GM10248 (cell line): ENCODE data around the gene SLC2A6.
A peak's percentile ranks its signal among the peaks of the same experiment; 100 is the strongest.

Experiments
- CTCF ChIA-PET: fragments of 300-600 bp; sonication (Branson Sonifier 250); formaldehyde crosslinking; extraction: SDS; loops from one replicate; lab custom pipeline; 2021; ENCODE audit warnings: antibody characterized with exemption; lab: Yijun Ruan, JAX
- POLR2A ChIA-PET: fragments of 350-650 bp; sonication (Branson Sonifier 250); formaldehyde crosslinking; extraction: SDS; loops from one replicate; lab custom pipeline; 2020; ENCODE audit warnings: antibody characterized with exemption; lab: Yijun Ruan, JAX
- DNase-seq: peaks from one replicate; pipeline ENCODE4 v3.0.0; 2012; ENCODE audit errors: extremely low spot score
- TF ChIP-seq, protein P1 (sequence below): IDR thresholded peaks from 2 replicates; pipeline ENCODE4 v1.5.1; 2012; ENCODE audit warnings: mild to moderate bottlenecking, low read depth; ENCODE audit errors: extremely low read depth, missing control alignments, control extremely low read depth

SLC2A6 gene

DNA sequence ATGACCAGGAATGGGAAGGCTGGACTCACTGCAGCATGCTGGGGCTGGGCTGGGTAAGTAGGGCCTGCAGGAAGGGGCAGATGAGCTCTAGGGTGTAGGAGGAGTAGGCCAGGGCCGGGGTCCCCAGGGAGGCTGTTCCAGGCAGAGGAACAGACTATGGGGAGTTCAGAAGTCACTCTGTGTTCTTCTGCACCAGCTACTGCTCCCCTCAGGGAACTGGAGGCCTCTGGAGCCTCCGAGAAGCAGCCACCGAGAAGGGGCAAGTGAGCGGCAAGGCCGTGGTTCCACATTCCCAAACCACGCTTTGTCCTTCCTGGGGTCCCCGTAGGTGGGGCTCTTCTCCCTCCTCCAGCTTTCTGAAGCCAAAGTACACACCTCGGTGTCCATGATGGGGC, 8.4 kb upstream of the SLC2A6 start:
- DNase-seq: no peak
- POLR2A ChIA-PET: no interaction called here
- CTCF ChIA-PET: interaction anchor here (1.1 to 3.1 kb wide), 12 partner anchors 8 to 306 kb away, joined by 3 to 30 read pairs (median 5); no protein-coding TSS in a partner anchor
- TF ChIP-seq, protein P1, sequence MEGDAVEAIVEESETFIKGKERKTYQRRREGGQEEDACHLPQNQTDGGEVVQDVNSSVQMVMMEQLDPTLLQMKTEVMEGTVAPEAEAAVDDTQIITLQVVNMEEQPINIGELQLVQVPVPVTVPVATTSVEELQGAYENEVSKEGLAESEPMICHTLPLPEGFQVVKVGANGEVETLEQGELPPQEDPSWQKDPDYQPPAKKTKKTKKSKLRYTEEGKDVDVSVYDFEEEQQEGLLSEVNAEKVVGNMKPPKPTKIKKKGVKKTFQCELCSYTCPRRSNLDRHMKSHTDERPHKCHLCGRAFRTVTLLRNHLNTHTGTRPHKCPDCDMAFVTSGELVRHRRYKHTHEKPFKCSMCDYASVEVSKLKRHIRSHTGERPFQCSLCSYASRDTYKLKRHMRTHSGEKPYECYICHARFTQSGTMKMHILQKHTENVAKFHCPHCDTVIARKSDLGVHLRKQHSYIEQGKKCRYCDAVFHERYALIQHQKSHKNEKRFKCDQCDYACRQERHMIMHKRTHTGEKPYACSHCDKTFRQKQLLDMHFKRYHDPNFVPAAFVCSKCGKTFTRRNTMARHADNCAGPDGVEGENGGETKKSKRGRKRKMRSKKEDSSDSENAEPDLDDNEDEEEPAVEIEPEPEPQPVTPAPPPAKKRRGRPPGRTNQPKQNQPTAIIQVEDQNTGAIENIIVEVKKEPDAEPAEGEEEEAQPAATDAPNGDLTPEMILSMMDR: no peak

DNA sequence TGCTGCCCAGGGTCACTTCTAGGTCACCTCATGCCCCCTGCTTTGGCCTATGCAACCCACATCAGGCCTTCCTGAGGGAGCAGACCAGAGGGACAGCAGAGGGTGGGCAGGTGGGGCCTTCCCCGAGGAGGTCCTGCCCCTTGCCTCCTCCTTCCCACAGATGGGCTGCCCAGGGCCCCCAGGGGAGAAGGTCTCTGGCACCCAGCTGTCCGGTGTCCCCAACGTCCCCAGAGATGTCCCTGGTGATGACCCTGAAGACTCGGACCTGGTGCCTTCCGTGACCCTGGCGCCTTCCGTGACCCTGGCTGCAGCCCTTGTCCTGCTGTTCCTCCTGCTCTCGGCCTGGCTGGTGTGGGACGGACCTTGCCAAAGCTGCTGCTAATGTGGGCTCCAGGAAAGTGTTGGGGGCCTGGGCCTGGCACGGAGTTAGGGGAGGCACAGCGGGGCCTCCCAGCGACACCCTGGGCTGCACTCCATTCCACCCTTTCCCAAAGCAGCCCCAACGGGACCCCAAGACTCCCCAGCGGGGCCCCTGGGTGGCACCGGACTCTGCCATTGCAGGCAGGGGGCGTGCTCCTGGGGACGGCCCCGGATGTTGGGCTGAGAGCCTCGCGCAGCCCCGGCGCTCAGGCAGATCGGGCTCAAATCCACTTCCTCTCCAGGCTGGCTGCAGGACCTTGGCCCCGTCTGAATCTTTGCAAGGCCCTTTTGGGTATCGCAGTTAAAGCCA, 6.8 kb upstream of the SLC2A6 start:
- TF ChIP-seq, protein P1: peak; percentile 15
- ChIA-PET CTCF (interaction anchor here (1.0 to 3.1 kb wide), 13 partner anchors 8 to 342 kb away, joined by 3 to 30 read pairs (median 3); no protein-coding TSS in a partner anchor), POLR2A (interaction anchor here (1.3 kb wide), 1 partner anchor 89 kb away, joined by 3 read pairs; no protein-coding TSS in a partner anchor)
- DNase-seq: peak; percentile 69

- POLR2A ChIA-PET: interaction anchor here (1.3 kb wide), 1 partner anchor 88 kb away, joined by 3 read pairs; no protein-coding TSS in a partner anchor
- CTCF ChIA-PET: interaction anchor here (0.7 to 2.5 kb wide), 4 partner anchors 79 to 341 kb away, joined by 3 to 18 read pairs (median 4); no protein-coding TSS in a partner anchor
- TF ChIP-seq, protein P1: no peak
- DNase-seq: no peak
These were observed 6.0 kb upstream of the SLC2A6 start for GRCh38 chr9:133484671-133485437.

- TF ChIP-seq, protein P1: no peak
- POLR2A ChIA-PET: no interaction called here
- DNase-seq: no peak
- CTCF ChIA-PET: interaction anchor here (0.7 to 2.5 kb wide), 3 partner anchors 297 to 462 kb away, joined by 3 to 18 read pairs (median 3); no protein-coding TSS in a partner anchor
These were observed 4.7 kb upstream of the SLC2A6 start for GRCh38 chr9:133483611-133484010.

GRCh38 chr9:133477992-133478850, 678 bp downstream of the SLC2A6 start:
- POLR2A ChIA-PET: interaction anchor here (1.1 kb wide), 2 partner anchors 10 to 19 kb away, joined by 3 to 4 read pairs; partner anchors contain the start of gene CACFD1
- DNase-seq: peak; percentile 63
- TF ChIP-seq, protein P1: no peak
- CTCF ChIA-PET: interaction anchor here (0.9 to 2.0 kb wide), 10 partner anchors 8 to 292 kb away, joined by 3 to 6 read pairs (median 4); partner anchors contain the start of genes ADAMTS13 and CACFD1
